H1 (cell line): ENCODE data around the gene KCNQ1. TPM values are rescaled to one million over a fixed set of nuclear protein-coding genes. Genes with fewer than 3 reads are reported as not detected.

Source experiments
- EP300 ChIP-seq, 2 experiments: IDR thresholded peaks; 1 replicate in 1 of 2; 2 replicates in 1 of 2; pipeline ENCODE4 v1.6.1; 2011 to 2012; ENCODE audit warnings: low read depth in 2 of 2, low read length in 2 of 2, mild to moderate bottlenecking in 2 of 2, borderline replicate concordance in 1 of 2, inconsistent platforms in 1 of 2, moderate library complexity in 1 of 2
- EZH2 ChIP-seq: fragments of 200-600 bp; sonication (generic); IDR thresholded peaks from 2 replicates; pipeline ENCODE4 v1.7.1; 2012; ENCODE audit warnings: low read depth, mild to moderate bottlenecking, moderate library complexity, low read length, inconsistent platforms; ENCODE audit not compliant: severe bottlenecking
- RNF2 ChIP-seq: fragments of 200-900, 300-1000 bp; sonication (generic); IDR thresholded peaks from 2 replicates; pipeline ENCODE4 v1.7.1; 2016; ENCODE audit warnings: borderline replicate concordance, low read depth, mild to moderate bottlenecking, antibody characterized with exemption, low read length; ENCODE audit not compliant: poor library complexity, severe bottlenecking; ENCODE audit errors: missing control alignments
- RXRA ChIP-seq: IDR thresholded peaks from 2 replicates; pipeline ENCODE4 v1.6.1; 2011; ENCODE audit warnings: low read depth, mild to moderate bottlenecking, low read length, moderate library complexity; ENCODE audit not compliant: insufficient read depth
- SP1 ChIP-seq: IDR thresholded peaks from 2 replicates; pipeline ENCODE4 v1.6.1; 2011; ENCODE audit warnings: low read depth, low read length
- SUZ12 ChIP-seq: fragments of 200-600 bp; sonication (generic); IDR thresholded peaks from 2 replicates; pipeline ENCODE4 v1.6.1; 2012; ENCODE audit warnings: mild to moderate bottlenecking, inconsistent platforms, low read length, moderate library complexity, mixed read lengths
- polyA plus RNA-seq, 7 experiments: library from polyadenylated mRNA; depleted of rRNA in 3 of 7; stranded (reverse) in 5 of 7; unstranded in 2 of 7; fragments of >200 nt in 5 of 7; fragments of 200-250 nt in 2 of 7; gene quantifications; 1 replicate in 5 of 7; 2 replicates in 1 of 7; 4 replicates in 1 of 7; pipeline versions ENCODE4 v1.2.1 to v1.2.3, GENCODE V29; 2011 to 2013; ENCODE audit warnings: missing spikeins in 2 of 7, mixed read lengths in 2 of 7
- total RNA-seq: library from RNA; stranded (reverse); fragmentation: NEBNext Ultra II Directional; extraction: Animal tissue kit (Norgen Biotek cat#: 25700); gene quantifications from 2 replicates; pipeline ENCODE4 v1.2.1, GENCODE V29; 2021

The KCNQ1 gene
- total and polyA plus RNA-seq, 2 of the 8 experiments (the other 6 are each of a cell fraction or from before 2014, with no cell fraction given) = 1.9 to 2.0 TPM

- TF ChIP-seq SUZ12 = no peak
- no peak for TF ChIP-seq RXRA
- TF ChIP-seq SP1 = no peak
- TF ChIP-seq EP300 (IDR thresholded peaks at IDR 0.05; ENCODE audit: borderline replicate concordance in 1 of 2, low read depth in 2 of 2, low read length in 2 of 2) = no peak
- TF ChIP-seq EZH2 = no peak
- TF ChIP-seq RNF2 = no peak
These were observed 39.8 kb downstream of the KCNQ1 start (continued) for GRCh38 chr11:2484576-2485125.
